IPS-18c (cell line): ENCODE results near the gene TRIM6.
A peak's percentile ranks its signal among the peaks of the same experiment; 100 is the strongest.
"Not testable (repeated sequence)": the region's sequence is repeated elsewhere in the genome, so short reads cannot be mapped to it uniquely, and the experiment has no call there.

ENCODE experiments used
- H3K4me3 ChIP-seq: 2 replicates; pipeline ENCODE4 v1.7.0; 2013; ENCODE audit warnings: low read depth, mild to moderate bottlenecking, low read length, moderate library complexity; ENCODE audit not compliant: insufficient read depth
- H3K9me3 ChIP-seq: one replicate; pipeline ENCODE4 v1.6.1; 2013; ENCODE audit warnings: mild to moderate bottlenecking, low read length, moderate library complexity; ENCODE audit not compliant: control insufficient read depth, insufficient read depth

TRIM6 gene

GRCh38 chr11:5596607-5597201 lies at the start of gene TRIM6:
TRIM6 (plus strand) TSS chr11:5596637; CDS start chr11:5596898, 261 bp downstream.
- H3K9me3 ChIP-seq, result no peaks in the 10 kb centered on the region
- H3K4me3 ChIP-seq, result peak within 1 kb of the TSS; percentile 72

- Histone ChIP-seq H3K9me3 (no peaks in the 10 kb centered on the region), H3K4me3 (no peak overlapping the region)
These were observed 48.5 kb upstream of the TRIM6 start for GRCh38 chr11:5547982-5548381.

- H3K9me3 ChIP-seq, result no peaks in the 10 kb centered on the region
These were observed 48.0 kb upstream of the TRIM6 start, which contains the start of gene OR52H1 for GRCh38 chr11:5548440-5548839. OR52H1 (minus strand) TSS chr11:5548540; CDS start chr11:5545505, 3,035 bp downstream.

GRCh38 chr11:5550440-5551095 lies 45.9 kb upstream of the TRIM6 start:
- H3K9me3 ChIP-seq, result no peaks in the 10 kb centered on the region
- no peak overlapping the region for H3K4me3 ChIP-seq

More at GRCh38 chr11:5548440-5548839, 48.0 kb upstream of the TRIM6 start, which contains the start of gene OR52H1:
- H3K4me3 ChIP-seq, result no peak within 1 kb of the TSS

GRCh38 chr11:5553343-5553742 lies 43.1 kb upstream of the TRIM6 start:
- Histone ChIP-seq H3K9me3 (no peaks in the 10 kb centered on the region), H3K4me3 (no peak overlapping the region)

- H3K9me3 ChIP-seq, result no peaks in the 10 kb centered on the region
- H3K4me3 ChIP-seq, result no peak overlapping the region
These were observed 39.7 kb upstream of the TRIM6 start for GRCh38 chr11:5556596-5557188.

- no peaks in the 10 kb centered on the region for H3K9me3 ChIP-seq
- H3K4me3 ChIP-seq, result no peak overlapping the region
These were observed 38.7 kb upstream of the TRIM6 start for GRCh38 chr11:5557751-5558150.

GRCh38 chr11:5564259-5565019 lies 32.0 kb upstream of the TRIM6 start:
- no peaks in the 10 kb centered on the region for H3K9me3 ChIP-seq

GRCh38 chr11:5574654-5575053 lies 21.8 kb upstream of the TRIM6 start:
- Histone ChIP-seq H3K9me3 (no peaks in the 10 kb centered on the region), H3K4me3 (no peak overlapping the region)

More at GRCh38 chr11:5564259-5565019, 32.0 kb upstream of the TRIM6 start:
- H3K4me3 ChIP-seq, result no peak overlapping the region

GRCh38 chr11:5575152-5575551 lies 21.3 kb upstream of the TRIM6 start:
- H3K4me3 ChIP-seq, result no peak overlapping the region
- H3K9me3 ChIP-seq, result no peaks in the 10 kb centered on the region

- Histone ChIP-seq H3K9me3 (no peaks in the 10 kb centered on the region), H3K4me3 (no peak overlapping the region)
These were observed 19.3 kb upstream of the TRIM6 start for GRCh38 chr11:5577101-5577500.

- no peak within 1 kb of the TSS for H3K4me3 ChIP-seq
- H3K9me3 ChIP-seq, result no peaks in the 10 kb centered on the region
These were observed 15.9 kb upstream of the TRIM6 start, which contains the start of gene OR52B6 for GRCh38 chr11:5580577-5580976. OR52B6 (plus strand) TSS chr11:5580877; CDS start chr11:5580877, 0 bp downstream.

GRCh38 chr11:5581014-5581413 lies 15.4 kb upstream of the TRIM6 start:
- Histone ChIP-seq H3K9me3 (no peaks in the 10 kb centered on the region), H3K4me3 (no peak overlapping the region)

- not testable (repeated sequence) for H3K9me3 ChIP-seq, H3K4me3 ChIP-seq
These were observed 12.0 kb upstream of the TRIM6 start for GRCh38 chr11:5584458-5584857.

GRCh38 chr11:5589906-5590305 lies 6.5 kb upstream of the TRIM6 start:
- H3K4me3 ChIP-seq, H3K9me3 ChIP-seq: not testable (repeated sequence)

- Histone ChIP-seq H3K4me3 (no peak overlapping the region), H3K9me3 (no peaks in the 10 kb centered on the region)
These were observed 4.8 kb upstream of the TRIM6 start for GRCh38 chr11:5591613-5592012.

- Histone ChIP-seq H3K4me3 (no peak overlapping the region), H3K9me3 (no peaks in the 10 kb centered on the region)
These were observed 3.8 kb upstream of the TRIM6 start for GRCh38 chr11:5592615-5593014.
